HepG2 (cell line): ENCODE data around the gene SCNM1. TPM values are rescaled to one million over a fixed set of nuclear protein-coding genes. Genes with fewer than 3 reads are reported as not detected.

ENCODE experiments used
- CBX1 ChIP-seq: IDR thresholded peaks from one replicate; pipeline ENCODE4 v1.6.1; 2016; ENCODE audit warnings: antibody characterized with exemption, low read depth
- CEBPB ChIP-seq: IDR thresholded peaks from 2 replicates; pipeline ENCODE4 v1.6.1; 2011; ENCODE audit warnings: low read depth, low read length, improper control_type of control experiment, borderline replicate concordance
- CREB1 ChIP-seq, 2 experiments: fragments of 450-650 bp in 1 of 2; IDR thresholded peaks; 2 replicates each; pipeline ENCODE4 v1.6.1; 2016 to 2017; ENCODE audit warnings: control low read depth in 1 of 2, mild to moderate bottlenecking in 1 of 2, missing compliant biosample characterization in 1 of 2, missing genetic modification characterization in 1 of 2
- GATAD2A ChIP-seq: IDR thresholded peaks from 2 replicates; pipeline ENCODE4 v1.6.1; 2016
- KDM2A ChIP-seq: sonication (generic); formaldehyde crosslinking; IDR thresholded peaks from 2 replicates; pipeline ENCODE4 v1.4.0; 2020; ENCODE audit warnings: low read depth, missing genetic modification reagents, borderline replicate concordance
- KLF12 ChIP-seq: sonication (generic); formaldehyde crosslinking; IDR thresholded peaks from 2 replicates; pipeline ENCODE4 v1.4.0; 2020; ENCODE audit warnings: missing genetic modification reagents, borderline replicate concordance
- MXI1 ChIP-seq: IDR thresholded peaks from 3 replicates; pipeline ENCODE4 v1.6.1; 2012; ENCODE audit warnings: low read depth, low read length, inconsistent platforms, borderline replicate concordance
- RFXANK ChIP-seq: IDR thresholded peaks from 2 replicates; pipeline ENCODE4 v1.6.1; 2016
- SALL1 ChIP-seq: sonication (generic); formaldehyde crosslinking; IDR thresholded peaks from 2 replicates; pipeline ENCODE4 v1.8.0; 2022; ENCODE audit warnings: mild to moderate bottlenecking, missing genetic modification reagents
- TOE1 ChIP-seq: sonication (generic); formaldehyde crosslinking; IDR thresholded peaks from 2 replicates; pipeline ENCODE4 v1.4.0; 2020; ENCODE audit warnings: mild to moderate bottlenecking, missing genetic modification reagents
- ZBTB1 ChIP-seq: sonication (generic); formaldehyde crosslinking; IDR thresholded peaks from 2 replicates; pipeline ENCODE4 v1.4.0; 2020; ENCODE audit warnings: missing genetic modification reagents, borderline replicate concordance
- ZBTB3 ChIP-seq: sonication (generic); formaldehyde crosslinking; IDR thresholded peaks from 2 replicates; pipeline ENCODE4 v1.4.0; 2020; ENCODE audit warnings: low read depth, mild to moderate bottlenecking, moderate library complexity, missing genetic modification reagents, borderline replicate concordance
- ZFX ChIP-seq: sonication (generic); formaldehyde crosslinking; IDR thresholded peaks from 2 replicates; pipeline ENCODE4 v1.4.0; 2020; ENCODE audit warnings: mild to moderate bottlenecking, low read depth, missing genetic modification reagents, moderate library complexity
- ZKSCAN8 ChIP-seq: IDR thresholded peaks from 2 replicates; pipeline ENCODE4 v1.6.1; 2016; ENCODE audit warnings: borderline replicate concordance, missing genetic modification reagents, missing compliant biosample characterization
- ZNF7 ChIP-seq: IDR thresholded peaks from 2 replicates; pipeline ENCODE4 v1.6.1; 2016; ENCODE audit warnings: missing biosample characterization, missing genetic modification reagents
- ZNF792 ChIP-seq: IDR thresholded peaks from 2 replicates; pipeline ENCODE4 v1.6.1; 2016
- polyA plus RNA-seq, 8 experiments: library from polyadenylated mRNA; depleted of rRNA in 3 of 8; stranded (reverse) in 7 of 8; unstranded in 1 of 8; fragments of >200 nt; fragmentation: Illumina TruSeq in 4 of 8; extraction: Trizol in 4 of 8; gene quantifications; 2 replicates each; pipeline versions ENCODE4 v1.2.1 to v1.2.3, GENCODE V29; 2011 to 2016; ENCODE audit warnings: low read depth in 4 of 8, missing spikeins in 1 of 8, mixed read lengths in 1 of 8; ENCODE audit not compliant: insufficient read depth in 1 of 8
- total RNA-seq, 5 experiments: library from RNA; depleted of rRNA; stranded (reverse); fragments of >200 nt; fragmentation: Illumina TruSeq; extraction: Trizol; gene quantifications; 2 replicates each; pipeline ENCODE4 v1.2.3, GENCODE V29; 2016; ENCODE audit warnings: low read depth in 1 of 5
- TF ChIP-seq, protein P1 (sequence below): IDR thresholded peaks from 2 replicates; pipeline ENCODE4 v1.6.1; 2018; ENCODE audit warnings: missing genetic modification reagents
- TF ChIP-seq, protein P2 (sequence below): sonication (generic); formaldehyde crosslinking; IDR thresholded peaks from 2 replicates; pipeline ENCODE4 v1.4.0; 2020; ENCODE audit warnings: missing genetic modification reagents
- TF ChIP-seq, protein P3 (sequence below): sonication (generic); formaldehyde crosslinking; IDR thresholded peaks from 2 replicates; pipeline ENCODE4 v1.4.0; 2020; ENCODE audit warnings: missing genetic modification reagents, borderline replicate concordance
- TF ChIP-seq, protein P4 (sequence below): sonication (generic); formaldehyde crosslinking; IDR thresholded peaks from 2 replicates; pipeline ENCODE4 v1.5.1; 2020; ENCODE audit warnings: missing genetic modification reagents, mild to moderate bottlenecking, borderline replicate concordance
- TF ChIP-seq, protein P5 (sequence below): sonication (generic); formaldehyde crosslinking; IDR thresholded peaks from 2 replicates; pipeline ENCODE4 v1.5.0; 2020; ENCODE audit warnings: missing genetic modification reagents
- TF ChIP-seq, protein P6 (sequence below): fragments of 450-650 bp; IDR thresholded peaks from 2 replicates; pipeline ENCODE4 v1.6.1; 2017

SCNM1 gene
- total and polyA plus RNA-seq, 2 of the 13 experiments (the other 11 are each of a cell fraction or from before 2014, with no cell fraction given) = 16.3 to 31.5 TPM

DNA sequence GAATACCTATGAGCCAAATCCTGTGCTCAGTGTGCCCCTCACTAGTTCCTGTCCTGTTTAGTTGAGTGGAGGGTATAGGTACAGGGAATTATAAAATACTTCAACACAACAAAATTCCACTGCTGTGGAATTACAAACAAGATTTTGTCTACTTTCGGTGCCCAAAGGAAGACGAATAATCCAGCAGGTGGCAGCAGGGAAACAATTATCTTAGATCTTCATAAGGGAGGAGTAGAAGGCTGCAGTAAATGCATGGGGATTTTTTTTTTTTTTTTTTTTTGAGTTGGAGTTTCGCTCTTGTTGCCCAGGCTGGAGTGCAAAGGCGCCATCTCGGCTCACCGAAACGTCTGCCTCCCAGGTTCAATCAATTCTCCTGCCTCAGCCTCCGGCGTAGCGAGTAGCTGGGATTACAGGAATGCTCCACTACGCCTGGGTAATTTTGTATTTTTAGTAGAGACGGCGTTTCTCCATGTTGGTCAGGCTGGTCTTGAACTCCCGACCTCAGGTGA is 30.4 kb downstream of the SCNM1 start (continued):
- TF ChIP-seq TOE1 = no peak
- no peak for TF ChIP-seq CBX1
- no peak for TF ChIP-seq ZBTB3
- TF ChIP-seq, protein P1, sequence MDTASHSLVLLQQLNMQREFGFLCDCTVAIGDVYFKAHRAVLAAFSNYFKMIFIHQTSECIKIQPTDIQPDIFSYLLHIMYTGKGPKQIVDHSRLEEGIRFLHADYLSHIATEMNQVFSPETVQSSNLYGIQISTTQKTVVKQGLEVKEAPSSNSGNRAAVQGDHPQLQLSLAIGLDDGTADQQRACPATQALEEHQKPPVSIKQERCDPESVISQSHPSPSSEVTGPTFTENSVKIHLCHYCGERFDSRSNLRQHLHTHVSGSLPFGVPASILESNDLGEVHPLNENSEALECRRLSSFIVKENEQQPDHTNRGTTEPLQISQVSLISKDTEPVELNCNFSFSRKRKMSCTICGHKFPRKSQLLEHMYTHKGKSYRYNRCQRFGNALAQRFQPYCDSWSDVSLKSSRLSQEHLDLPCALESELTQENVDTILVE (CRISPR knock-in tag) = 0 out of 2 replicates have a peak, but pooled peaks have one; percentile 33
- no peak for TF ChIP-seq GATAD2A
- TF ChIP-seq KLF12 (CRISPR knock-in tag) = no peak
- TF ChIP-seq RFXANK (CRISPR knock-in tag) = no peak
- no peak for TF ChIP-seq ZNF792 (CRISPR knock-in tag)
- no peak for TF ChIP-seq SALL1 (CRISPR knock-in tag)
- TF ChIP-seq, protein P2, sequence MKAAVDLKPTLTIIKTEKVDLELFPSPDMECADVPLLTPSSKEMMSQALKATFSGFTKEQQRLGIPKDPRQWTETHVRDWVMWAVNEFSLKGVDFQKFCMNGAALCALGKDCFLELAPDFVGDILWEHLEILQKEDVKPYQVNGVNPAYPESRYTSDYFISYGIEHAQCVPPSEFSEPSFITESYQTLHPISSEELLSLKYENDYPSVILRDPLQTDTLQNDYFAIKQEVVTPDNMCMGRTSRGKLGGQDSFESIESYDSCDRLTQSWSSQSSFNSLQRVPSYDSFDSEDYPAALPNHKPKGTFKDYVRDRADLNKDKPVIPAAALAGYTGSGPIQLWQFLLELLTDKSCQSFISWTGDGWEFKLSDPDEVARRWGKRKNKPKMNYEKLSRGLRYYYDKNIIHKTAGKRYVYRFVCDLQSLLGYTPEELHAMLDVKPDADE (CRISPR knock-in tag) = no peak
- TF ChIP-seq ZBTB1 (CRISPR knock-in tag) = no peak
- TF ChIP-seq KDM2A (CRISPR knock-in tag) = no peak
- TF ChIP-seq, protein P3, sequence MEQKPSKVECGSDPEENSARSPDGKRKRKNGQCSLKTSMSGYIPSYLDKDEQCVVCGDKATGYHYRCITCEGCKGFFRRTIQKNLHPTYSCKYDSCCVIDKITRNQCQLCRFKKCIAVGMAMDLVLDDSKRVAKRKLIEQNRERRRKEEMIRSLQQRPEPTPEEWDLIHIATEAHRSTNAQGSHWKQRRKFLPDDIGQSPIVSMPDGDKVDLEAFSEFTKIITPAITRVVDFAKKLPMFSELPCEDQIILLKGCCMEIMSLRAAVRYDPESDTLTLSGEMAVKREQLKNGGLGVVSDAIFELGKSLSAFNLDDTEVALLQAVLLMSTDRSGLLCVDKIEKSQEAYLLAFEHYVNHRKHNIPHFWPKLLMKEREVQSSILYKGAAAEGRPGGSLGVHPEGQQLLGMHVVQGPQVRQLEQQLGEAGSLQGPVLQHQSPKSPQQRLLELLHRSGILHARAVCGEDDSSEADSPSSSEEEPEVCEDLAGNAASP (CRISPR knock-in tag) = no peak
- TF ChIP-seq, protein P4, sequence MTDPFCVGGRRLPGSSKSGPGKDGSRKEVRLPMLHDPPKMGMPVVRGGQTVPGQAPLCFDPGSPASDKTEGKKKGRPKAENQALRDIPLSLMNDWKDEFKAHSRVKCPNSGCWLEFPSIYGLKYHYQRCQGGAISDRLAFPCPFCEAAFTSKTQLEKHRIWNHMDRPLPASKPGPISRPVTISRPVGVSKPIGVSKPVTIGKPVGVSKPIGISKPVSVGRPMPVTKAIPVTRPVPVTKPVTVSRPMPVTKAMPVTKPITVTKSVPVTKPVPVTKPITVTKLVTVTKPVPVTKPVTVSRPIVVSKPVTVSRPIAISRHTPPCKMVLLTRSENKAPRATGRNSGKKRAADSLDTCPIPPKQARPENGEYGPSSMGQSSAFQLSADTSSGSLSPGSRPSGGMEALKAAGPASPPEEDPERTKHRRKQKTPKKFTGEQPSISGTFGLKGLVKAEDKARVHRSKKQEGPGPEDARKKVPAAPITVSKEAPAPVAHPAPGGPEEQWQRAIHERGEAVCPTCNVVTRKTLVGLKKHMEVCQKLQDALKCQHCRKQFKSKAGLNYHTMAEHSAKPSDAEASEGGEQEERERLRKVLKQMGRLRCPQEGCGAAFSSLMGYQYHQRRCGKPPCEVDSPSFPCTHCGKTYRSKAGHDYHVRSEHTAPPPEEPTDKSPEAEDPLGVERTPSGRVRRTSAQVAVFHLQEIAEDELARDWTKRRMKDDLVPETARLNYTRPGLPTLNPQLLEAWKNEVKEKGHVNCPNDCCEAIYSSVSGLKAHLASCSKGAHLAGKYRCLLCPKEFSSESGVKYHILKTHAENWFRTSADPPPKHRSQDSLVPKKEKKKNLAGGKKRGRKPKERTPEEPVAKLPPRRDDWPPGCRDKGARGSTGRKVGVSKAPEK = no peak
- TF ChIP-seq ZFX (CRISPR knock-in tag) = no peak
- TF ChIP-seq, protein P5, sequence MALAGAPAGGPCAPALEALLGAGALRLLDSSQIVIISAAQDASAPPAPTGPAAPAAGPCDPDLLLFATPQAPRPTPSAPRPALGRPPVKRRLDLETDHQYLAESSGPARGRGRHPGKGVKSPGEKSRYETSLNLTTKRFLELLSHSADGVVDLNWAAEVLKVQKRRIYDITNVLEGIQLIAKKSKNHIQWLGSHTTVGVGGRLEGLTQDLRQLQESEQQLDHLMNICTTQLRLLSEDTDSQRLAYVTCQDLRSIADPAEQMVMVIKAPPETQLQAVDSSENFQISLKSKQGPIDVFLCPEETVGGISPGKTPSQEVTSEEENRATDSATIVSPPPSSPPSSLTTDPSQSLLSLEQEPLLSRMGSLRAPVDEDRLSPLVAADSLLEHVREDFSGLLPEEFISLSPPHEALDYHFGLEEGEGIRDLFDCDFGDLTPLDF = no peak
- no peak for TF ChIP-seq CREB1 (IDR thresholded peaks at IDR 0.05)
- 0 out of 2 replicates have a peak, but pooled peaks have one; percentile 34 for TF ChIP-seq CREB1 (CRISPR knock-in tag; IDR thresholded peaks at IDR 0.05)
- TF ChIP-seq ZNF7 (CRISPR knock-in tag) = no peak
- TF ChIP-seq, protein P6, sequence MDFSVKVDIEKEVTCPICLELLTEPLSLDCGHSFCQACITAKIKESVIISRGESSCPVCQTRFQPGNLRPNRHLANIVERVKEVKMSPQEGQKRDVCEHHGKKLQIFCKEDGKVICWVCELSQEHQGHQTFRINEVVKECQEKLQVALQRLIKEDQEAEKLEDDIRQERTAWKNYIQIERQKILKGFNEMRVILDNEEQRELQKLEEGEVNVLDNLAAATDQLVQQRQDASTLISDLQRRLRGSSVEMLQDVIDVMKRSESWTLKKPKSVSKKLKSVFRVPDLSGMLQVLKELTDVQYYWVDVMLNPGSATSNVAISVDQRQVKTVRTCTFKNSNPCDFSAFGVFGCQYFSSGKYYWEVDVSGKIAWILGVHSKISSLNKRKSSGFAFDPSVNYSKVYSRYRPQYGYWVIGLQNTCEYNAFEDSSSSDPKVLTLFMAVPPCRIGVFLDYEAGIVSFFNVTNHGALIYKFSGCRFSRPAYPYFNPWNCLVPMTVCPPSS = no peak
- 0 out of 2 replicates have a peak, but pooled peaks have one; percentile 25 for TF ChIP-seq ZKSCAN8 (CRISPR knock-in tag)
- TF ChIP-seq MXI1 = no peak
- no peak for TF ChIP-seq CEBPB
